GM12878 (cell line): ENCODE results near the gene CDCP2. TPM values are rescaled to one million over a fixed set of nuclear protein-coding genes. Genes with fewer than 3 reads are reported as not detected.

ENCODE experiments used
- ATAC-seq: fragments of 200-7000 bp; cut with Tn5 transposase; 3 replicates; pipeline ENCODE4 v1.9.1; 2020; ENCODE audit warnings: mild to moderate bottlenecking, moderate library complexity
- BruUV-seq: library from RNA; stranded (reverse); fragments of 400-500 nt; replicated peaks from 2 replicates; lab custom pipeline; 2021; lab: Mats Ljungman, UMichigan
- CTCF ChIA-PET: fragments of 300-600 bp; sonication (Branson Sonifier 250); formaldehyde crosslinking; extraction: SDS; loops from one replicate; lab custom pipeline; 2021; ENCODE audit warnings: inconsistent platforms; lab: Yijun Ruan, JAX
- POLR2A ChIA-PET: fragments of 350-600 bp; formaldehyde crosslinking; extraction: SDS; loops from one replicate; lab custom pipeline; 2021; ENCODE audit warnings: inconsistent platforms; lab: Charles Lee
- RAD21 ChIA-PET: fragments of 300-600 bp; sonication (Branson Sonifier 250); formaldehyde crosslinking; loops from one replicate; lab custom pipeline; 2023; ENCODE audit warnings: antibody characterized with exemption; ENCODE audit not compliant: unreplicated experiment; lab: Charles Lee
- SMC1A ChIA-PET: fragments of 300-600 bp; sonication (Branson Sonifier 250); formaldehyde crosslinking; loops from one replicate; lab custom pipeline; 2023; ENCODE audit not compliant: unreplicated experiment, uncharacterized antibody; lab: Charles Lee
- DNase-seq: peaks from one replicate; pipeline ENCODE4 v3.0.0-alpha.2; 2011; ENCODE audit warnings: low read depth, low spot score
- FAIRE-seq: peaks from 3 replicates; lab custom pipeline; 2011; peaks lifted over from hg19 to GRCh38; lab: Jason Lieb, UNC
- H2AFZ ChIP-seq: 2 replicates; pipeline ENCODE4 v1.6.0; 2011; ENCODE audit warnings: low read depth, low read length, control low read depth; ENCODE audit not compliant: control insufficient read depth
- H3K27ac ChIP-seq: 2 replicates; pipeline ENCODE4 v1.5.1; 2011; ENCODE audit warnings: control low read depth; ENCODE audit not compliant: control insufficient read depth, insufficient read depth
- H3K27me3 ChIP-seq, 2 experiments: replicated peaks in 1 of 2; 2 replicates each; pipeline versions ENCODE4 v1.6.0 to v1.6.1; 2011; ENCODE audit warnings: low read length in 1 of 2; ENCODE audit not compliant: control insufficient read depth in 2 of 2, insufficient read depth in 2 of 2
- H3K36me3 ChIP-seq, 2 experiments: 2 replicates each; pipeline ENCODE4 v1.5.1; 2011; ENCODE audit warnings: low read length in 1 of 2; ENCODE audit not compliant: control insufficient read depth in 2 of 2, insufficient read depth in 2 of 2
- H3K4me1 ChIP-seq: 2 replicates; pipeline ENCODE4 v1.6.1; 2011; ENCODE audit warnings: mild to moderate bottlenecking, low read length, moderate library complexity, mixed read lengths; ENCODE audit not compliant: control insufficient read depth, insufficient read depth
- H3K4me2 ChIP-seq: 2 replicates; pipeline ENCODE4 v1.6.0; 2011; ENCODE audit warnings: control low read depth; ENCODE audit not compliant: control insufficient read depth, insufficient read depth
- H3K4me3 ChIP-seq: fragments of 200-600 bp; sonication (generic); 2 replicates; pipeline ENCODE4 v1.5.1; 2016
- H3K79me2 ChIP-seq: 2 replicates; pipeline ENCODE4 v1.6.0; 2011; ENCODE audit warnings: low read length; ENCODE audit not compliant: control insufficient read depth, insufficient read depth
- H3K9ac ChIP-seq: 2 replicates; pipeline ENCODE4 v1.8.0; 2011; ENCODE audit warnings: low read length, control low read depth, mixed read lengths; ENCODE audit not compliant: control insufficient read depth, insufficient read depth
- H3K9me3 ChIP-seq: replicated peaks from 3 replicates; pipeline ENCODE4 v1.5.1; 2011; ENCODE audit warnings: mild to moderate bottlenecking, low read length; ENCODE audit not compliant: control insufficient read depth, insufficient read depth
- H4K20me1 ChIP-seq: 2 replicates; pipeline ENCODE4 v1.6.0; 2011; ENCODE audit not compliant: control insufficient read depth, insufficient read depth
- WGBS: methylation state at CpG from one replicate; pipeline ENCODE4 v1.1.6; 2016; ENCODE audit warnings: low lambda C conversion rate; ENCODE audit not compliant: insufficient replicate concordance, insufficient coverage; ENCODE audit errors: missing lambda C conversion rate; 5-methylcytosine and 5-hydroxymethylcytosine counted together
- in situ Hi-C: fragments of 300-500 bp; cut with MboI; formaldehyde crosslinking; loops from 9 replicates; pipeline ENCODE4 v1.14.3; 2018; ENCODE audit warnings: mixed read lengths
- intact Hi-C: fragments of 100-400 bp; cut with micrococcal nuclease; formaldehyde crosslinking; loops from one replicate; pipeline ENCODE4 v1.14.2; 2022; ENCODE audit not compliant: unreplicated experiment
- polyA plus RNA-seq, 11 experiments: library from polyadenylated mRNA; depleted of rRNA in 4 of 11; unstranded in 6 of 11; stranded (reverse) in 5 of 11; fragments of >200 nt; fragmentation: Nextera tagmentation in 4 of 11; fragmentation: Illumina TruSeq in 1 of 11; extraction: Ambion mirVana in 4 of 11; extraction: Trizol in 1 of 11; gene quantifications; 1 replicate in 1 of 11; 2 replicates in 10 of 11; pipeline versions ENCODE4 v1.2.1 to v1.2.3, GENCODE V29; 2011 to 2016; ENCODE audit warnings: inconsistent platforms in 2 of 11, missing spikeins in 2 of 11, low read depth in 1 of 11
- total RNA-seq, 4 experiments: library from RNA; depleted of rRNA in 3 of 4; stranded (reverse); fragments of >200 nt in 3 of 4; fragmentation: Illumina TruSeq in 1 of 4; extraction: Trizol in 1 of 4; gene quantifications; 2 replicates each; pipeline versions ENCODE4 v1.2.1 to v1.2.3, GENCODE V29; 2013 to 2021
- TF ChIP-seq, protein P1 (sequence below): fragments of 450-650 bp; IDR thresholded peaks from 2 replicates; pipeline ENCODE4 v1.6.1; 2017; ENCODE audit warnings: antibody characterized with exemption, mild to moderate bottlenecking, moderate library complexity

Gene CDCP2
- total and polyA plus RNA-seq, 10 of the 15 experiments (the other 5 are each of a cell fraction or from before 2014, with no cell fraction given): 0.06 TPM; not detected in 9

- CTCF ChIA-PET: interaction anchor here (1.3 to 2.3 kb wide), 2 partner anchors 9 to 366 kb away, joined by 3 to 13 read pairs; no protein-coding TSS in a partner anchor
- Histone ChIP-seq H3K36me3 (no peaks in the 10 kb centered on the region), H3K9ac (no peak overlapping the region), H3K4me2 (no peak overlapping the region), H3K9me3 (no peaks in the 10 kb centered on the region), H2AFZ (no peak overlapping the region), H3K79me2 (no peaks in the 10 kb centered on the region), H3K27ac (no peak overlapping the region), H3K27me3 (no peaks in the 10 kb centered on the region; a peak in 1 of 4 replicates), H3K4me3 (no peak overlapping the region), H4K20me1 (no peaks in the 10 kb centered on the region), H3K4me1 (no peaks in the 10 kb centered on the region)
- 70% methylated on average over 8 of the region's 8 CpGs for WGBS
- ATAC-seq (no peak), DNase-seq (no peak), FAIRE-seq (no peak)
- POLR2A ChIA-PET: interaction anchor here (0.8 kb wide), 1 partner anchor 70 kb away, joined by 3 read pairs; the partner anchor contains the start of genes TCEANC2 and TMEM59
- intact Hi-C loops: no loop called here
- SMC1A ChIA-PET: interaction anchor here (0.7 to 1.8 kb wide), 2 partner anchors 356 to 367 kb away, joined by 3 to 5 read pairs; no protein-coding TSS in a partner anchor
- TF ChIP-seq, protein P1, sequence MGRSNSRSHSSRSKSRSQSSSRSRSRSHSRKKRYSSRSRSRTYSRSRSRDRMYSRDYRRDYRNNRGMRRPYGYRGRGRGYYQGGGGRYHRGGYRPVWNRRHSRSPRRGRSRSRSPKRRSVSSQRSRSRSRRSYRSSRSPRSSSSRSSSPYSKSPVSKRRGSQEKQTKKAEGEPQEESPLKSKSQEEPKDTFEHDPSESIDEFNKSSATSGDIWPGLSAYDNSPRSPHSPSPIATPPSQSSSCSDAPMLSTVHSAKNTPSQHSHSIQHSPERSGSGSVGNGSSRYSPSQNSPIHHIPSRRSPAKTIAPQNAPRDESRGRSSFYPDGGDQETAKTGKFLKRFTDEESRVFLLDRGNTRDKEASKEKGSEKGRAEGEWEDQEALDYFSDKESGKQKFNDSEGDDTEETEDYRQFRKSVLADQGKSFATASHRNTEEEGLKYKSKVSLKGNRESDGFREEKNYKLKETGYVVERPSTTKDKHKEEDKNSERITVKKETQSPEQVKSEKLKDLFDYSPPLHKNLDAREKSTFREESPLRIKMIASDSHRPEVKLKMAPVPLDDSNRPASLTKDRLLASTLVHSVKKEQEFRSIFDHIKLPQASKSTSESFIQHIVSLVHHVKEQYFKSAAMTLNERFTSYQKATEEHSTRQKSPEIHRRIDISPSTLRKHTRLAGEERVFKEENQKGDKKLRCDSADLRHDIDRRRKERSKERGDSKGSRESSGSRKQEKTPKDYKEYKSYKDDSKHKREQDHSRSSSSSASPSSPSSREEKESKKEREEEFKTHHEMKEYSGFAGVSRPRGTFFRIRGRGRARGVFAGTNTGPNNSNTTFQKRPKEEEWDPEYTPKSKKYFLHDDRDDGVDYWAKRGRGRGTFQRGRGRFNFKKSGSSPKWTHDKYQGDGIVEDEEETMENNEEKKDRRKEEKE: no peak
- RAD21 ChIA-PET: interaction anchor here (1.1 kb wide), 1 partner anchor 690 kb away, joined by 3 read pairs; no protein-coding TSS in a partner anchor
- BruUV-seq: no TSS peak
- in situ Hi-C loops: no loop called here
These were observed 29.8 kb downstream of the CDCP2 start for GRCh38 chr1:54122992-54123391.
